Measurements from ENCODE around the gene PROSER3.

Gene PROSER3

DNA sequence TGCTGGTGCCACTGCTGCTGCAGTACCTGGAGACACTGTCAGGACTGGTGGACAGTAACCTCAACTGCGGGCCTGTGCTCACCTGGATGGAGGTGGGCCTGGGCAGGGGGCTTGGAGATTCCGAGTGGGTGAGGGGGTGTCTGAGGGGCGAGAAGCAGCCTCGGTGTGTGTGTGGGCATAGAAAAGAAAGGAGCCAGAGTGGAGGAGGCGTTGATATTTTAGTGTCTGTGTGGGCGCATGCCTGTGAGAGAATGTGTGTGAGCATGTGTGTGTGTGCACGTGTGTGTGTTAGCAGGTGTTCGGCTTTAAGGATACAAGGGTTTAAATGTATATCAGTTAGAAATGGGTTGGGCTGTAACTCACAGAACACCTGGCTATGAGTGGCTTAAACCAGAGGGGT lies 21.1 kb downstream of the PROSER3 start:
- DNase-seq, result no peak

GRCh38 chr19:35780058-35780457 lies 22.1 kb downstream of the PROSER3 start:
- no peak for DNase-seq

- no peak for DNase-seq
These were observed 22.7 kb downstream of the PROSER3 start for GRCh38 chr19:35780717-35781116.

DNA sequence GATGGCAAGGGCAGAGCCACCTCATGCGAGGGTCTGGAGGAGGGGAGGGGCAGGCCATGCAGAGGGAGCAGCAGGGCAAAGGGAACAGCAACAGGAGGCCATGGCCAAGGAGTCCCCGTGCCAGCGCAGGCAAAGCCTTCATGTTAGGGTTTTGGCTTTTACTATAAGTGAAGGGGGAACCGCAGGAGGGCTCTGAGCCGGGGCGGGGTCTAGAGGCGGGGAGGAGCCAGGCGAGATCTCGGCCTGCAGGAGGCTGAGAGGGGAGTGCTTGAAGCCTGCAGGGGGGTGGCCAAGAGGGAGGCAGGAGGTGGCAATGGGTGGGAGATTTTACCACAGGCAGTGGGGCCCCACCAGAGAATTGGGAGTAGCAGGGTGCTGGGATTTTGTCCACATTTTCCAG lies 23.7 kb downstream of the PROSER3 start:
- DNase-seq, result no peak

GRCh38 chr19:35782589-35782988 lies 24.6 kb downstream of the PROSER3 start:
- no peak for DNase-seq

DNA sequence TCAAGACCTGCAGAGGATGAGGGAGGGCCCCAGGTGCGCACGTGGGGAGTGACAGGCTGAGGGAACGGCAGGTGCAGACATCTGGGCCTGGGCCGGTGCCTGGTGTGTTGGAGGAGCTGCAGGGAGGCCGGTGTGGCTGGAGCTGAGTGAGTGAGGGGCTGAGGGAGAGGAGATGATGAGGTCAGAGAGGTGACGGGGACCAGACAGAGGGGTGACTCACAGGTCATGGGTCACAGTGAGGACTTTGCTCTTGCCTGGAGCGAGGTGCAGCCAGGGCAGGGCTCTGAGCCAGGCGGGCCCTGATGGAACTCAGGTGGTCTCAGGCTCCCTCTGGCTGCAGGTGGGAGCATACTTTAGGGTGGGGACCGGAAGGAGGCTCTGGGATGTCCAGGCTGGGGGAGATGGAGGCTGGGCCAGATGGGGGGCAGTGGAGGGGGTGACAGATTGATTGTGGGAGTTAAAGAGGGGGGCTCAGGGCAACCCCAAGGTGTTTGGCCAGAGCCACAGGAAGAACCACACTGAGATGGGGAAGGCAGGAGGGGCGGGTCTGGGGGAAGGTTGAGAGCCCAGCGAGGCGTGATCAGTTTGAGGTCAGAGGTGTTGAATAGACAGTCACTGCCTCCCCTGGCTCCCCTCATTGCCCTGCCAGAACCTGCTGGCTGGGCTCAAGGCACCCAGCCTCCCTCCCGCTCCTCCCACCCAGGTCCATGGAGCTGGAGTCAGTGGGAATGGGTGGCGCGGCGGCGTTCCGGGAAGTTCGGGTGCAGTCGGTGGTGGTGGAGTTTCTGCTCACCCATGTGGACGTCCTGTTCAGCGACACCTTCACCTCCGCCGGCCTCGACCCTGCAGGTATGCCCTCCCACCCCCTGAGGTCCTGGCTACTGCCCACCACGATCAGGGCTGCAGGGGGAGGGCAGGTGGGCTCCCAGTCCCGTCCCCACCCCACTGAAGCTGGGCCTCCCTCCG lies 25.8 kb downstream of the PROSER3 start:
- DNase-seq, result no peak

DNA sequence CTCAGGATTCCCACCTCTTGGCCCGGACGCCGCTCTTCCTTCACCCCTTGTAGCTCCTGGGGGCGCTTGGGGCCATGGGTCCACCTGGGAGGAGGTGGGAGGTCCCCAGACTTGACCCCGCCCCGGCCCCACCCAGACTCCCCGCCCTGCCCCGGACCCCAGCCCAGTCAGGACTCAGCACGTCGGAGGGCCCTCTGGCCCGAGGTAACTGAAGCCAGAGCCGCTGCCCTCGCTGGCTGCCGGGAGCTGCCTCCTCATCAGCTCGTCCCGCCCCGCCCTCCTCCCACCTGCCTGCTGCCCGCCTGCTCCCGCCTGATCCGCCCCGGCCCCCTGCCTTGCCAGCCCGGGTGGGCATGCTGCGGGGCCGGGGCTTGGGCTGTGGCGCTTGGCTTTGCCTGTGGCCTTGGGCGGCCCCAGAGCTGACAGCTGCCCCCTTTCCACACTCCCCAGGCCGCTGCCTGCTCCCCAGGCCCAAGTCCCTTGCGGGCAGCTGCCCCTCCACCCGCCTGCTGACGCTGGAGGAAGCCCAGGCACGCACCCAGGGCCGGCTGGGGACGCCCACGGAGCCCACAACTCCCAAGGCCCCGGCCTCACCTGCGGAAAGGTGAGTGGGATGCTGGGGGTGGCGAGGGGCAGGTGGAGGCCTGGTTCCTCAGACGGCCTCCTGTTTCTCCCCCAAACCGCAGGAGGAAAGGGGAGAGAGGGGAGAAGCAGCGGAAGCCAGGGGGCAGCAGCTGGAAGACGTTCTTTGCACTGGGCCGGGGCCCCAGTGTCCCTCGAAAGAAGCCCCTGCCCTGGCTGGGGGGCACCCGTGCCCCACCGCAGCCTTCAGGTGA lies 26.7 kb downstream of the PROSER3 start:
- DNase-seq, result no peak

DNA sequence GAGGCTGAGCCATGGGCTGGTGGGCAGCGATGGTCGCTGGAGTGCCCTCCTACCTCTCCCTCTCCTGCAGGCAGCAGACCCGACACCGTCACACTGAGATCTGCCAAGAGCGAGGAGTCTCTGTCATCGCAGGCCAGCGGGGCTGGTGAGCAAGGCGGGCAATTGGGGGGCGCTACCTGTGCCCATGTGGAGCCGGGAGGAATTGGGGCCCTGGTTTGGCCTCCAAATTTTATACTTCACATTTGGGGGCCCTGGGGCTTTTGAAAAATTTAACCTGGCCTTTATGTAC lies 27.3 kb downstream of the PROSER3 start:
- DNase-seq, result no peak

DNA sequence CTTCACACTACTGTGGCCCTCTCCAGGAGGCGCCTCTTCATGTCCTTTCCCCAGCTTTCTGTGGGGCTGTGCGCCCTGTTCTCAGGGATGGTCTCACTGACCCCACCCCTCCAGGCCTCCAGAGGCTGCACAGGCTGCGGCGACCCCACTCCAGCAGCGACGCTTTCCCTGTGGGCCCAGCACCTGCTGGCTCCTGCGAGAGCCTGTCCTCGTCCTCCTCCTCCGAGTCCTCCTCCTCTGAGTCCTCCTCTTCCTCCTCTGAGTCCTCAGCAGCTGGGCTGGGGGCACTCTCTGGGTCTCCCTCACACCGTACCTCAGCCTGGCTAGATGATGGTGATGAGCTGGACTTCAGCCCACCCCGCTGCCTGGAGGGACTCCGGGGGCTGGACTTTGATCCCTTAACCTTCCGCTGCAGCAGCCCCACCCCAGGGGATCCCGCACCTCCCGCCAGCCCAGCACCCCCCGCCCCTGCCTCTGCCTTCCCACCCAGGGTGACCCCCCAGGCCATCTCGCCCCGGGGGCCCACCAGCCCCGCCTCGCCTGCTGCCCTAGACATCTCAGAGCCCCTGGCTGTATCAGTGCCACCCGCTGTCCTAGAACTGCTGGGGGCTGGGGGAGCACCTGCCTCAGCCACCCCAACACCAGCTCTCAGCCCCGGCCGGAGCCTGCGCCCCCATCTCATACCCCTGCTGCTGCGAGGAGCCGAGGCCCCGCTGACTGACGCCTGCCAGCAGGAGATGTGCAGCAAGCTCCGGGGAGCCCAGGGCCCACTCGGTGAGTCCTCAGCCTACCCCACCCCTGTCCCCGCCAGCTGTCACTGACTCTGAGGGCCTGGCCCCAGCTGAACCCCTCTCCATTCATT lies 28.6 kb downstream of the PROSER3 start:
- no peak for DNase-seq

- no peak for DNase-seq
These were observed 29.3 kb downstream of the PROSER3 start for GRCh38 chr19:35787227-35787799.

GRCh38 chr19:35788205-35788960 lies 30.4 kb downstream of the PROSER3 start:
- no peak for DNase-seq

- DNase-seq, result no peak
These were observed 31.4 kb downstream of the PROSER3 start for GRCh38 chr19:35789195-35789977.

GRCh38 chr19:35789978-35790944 lies 32.3 kb downstream of the PROSER3 start:
- no peak for DNase-seq

DNA sequence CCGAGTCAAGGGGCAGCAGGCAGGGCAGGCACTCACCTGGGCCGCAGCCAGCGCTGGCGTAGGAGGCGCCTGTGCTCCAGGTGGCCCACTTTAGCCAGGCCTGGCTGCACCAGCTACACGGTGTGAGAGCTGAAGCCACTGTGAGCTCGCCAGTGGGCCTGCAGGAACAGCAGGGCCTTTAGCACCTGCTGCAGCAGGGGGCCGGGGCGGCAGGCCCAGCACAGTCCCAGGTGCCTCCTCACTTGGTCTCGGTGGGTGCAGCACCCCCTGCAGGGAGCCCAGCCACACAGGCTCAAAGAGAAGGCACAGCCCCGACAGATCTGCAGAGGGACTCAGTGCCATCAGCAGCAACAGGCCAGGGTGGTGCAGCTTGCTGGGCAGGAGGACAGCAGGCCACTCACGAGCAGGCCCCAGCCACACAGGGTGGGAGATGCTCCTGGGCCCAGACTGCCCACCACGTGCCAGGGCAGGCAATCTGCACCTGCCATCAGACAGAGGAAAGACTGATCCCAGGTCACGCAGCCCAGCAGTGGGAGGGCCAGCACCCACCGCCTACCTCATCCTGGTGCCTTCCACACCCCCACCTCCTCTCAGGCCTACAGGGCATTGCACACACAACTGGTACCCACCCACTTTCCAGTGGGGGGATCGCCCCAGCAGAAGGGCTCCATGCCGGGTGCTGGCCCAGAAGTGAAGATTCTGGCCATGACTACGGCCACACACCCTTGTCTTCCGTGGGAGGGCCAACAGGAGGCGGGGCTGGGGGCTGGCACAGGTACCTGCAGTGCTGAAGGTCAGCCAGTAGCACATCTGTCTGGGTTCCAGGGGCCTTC lies 33.2 kb downstream of the PROSER3 start:
- DNase-seq, result no peak

GRCh38 chr19:35791814-35792279 lies 33.9 kb downstream of the PROSER3 start:
- DNase-seq, result no peak

DNA sequence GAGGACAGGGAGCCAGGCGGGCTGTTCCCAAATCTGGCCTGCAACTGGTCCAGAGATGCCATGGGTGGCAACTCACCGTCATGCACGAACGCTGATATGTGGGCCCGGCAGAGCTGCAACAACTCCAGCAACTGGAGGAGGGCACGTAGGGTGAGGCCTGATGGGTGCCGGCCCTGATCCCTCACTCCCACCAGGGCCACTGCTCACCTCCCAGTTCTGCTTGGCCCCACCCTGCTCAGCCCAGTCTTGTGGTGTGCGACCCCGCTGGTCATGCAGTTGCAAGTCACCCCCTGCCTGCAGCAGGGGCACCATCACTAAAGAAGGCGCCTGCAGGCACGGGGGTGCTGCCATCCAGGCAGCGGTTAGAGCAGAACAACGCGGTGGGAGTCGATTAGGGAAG lies 34.3 kb downstream of the PROSER3 start:
- no peak for DNase-seq

- DNase-seq, result no peak
These were observed 34.9 kb downstream of the PROSER3 start for GRCh38 chr19:35792888-35793287.

DNA sequence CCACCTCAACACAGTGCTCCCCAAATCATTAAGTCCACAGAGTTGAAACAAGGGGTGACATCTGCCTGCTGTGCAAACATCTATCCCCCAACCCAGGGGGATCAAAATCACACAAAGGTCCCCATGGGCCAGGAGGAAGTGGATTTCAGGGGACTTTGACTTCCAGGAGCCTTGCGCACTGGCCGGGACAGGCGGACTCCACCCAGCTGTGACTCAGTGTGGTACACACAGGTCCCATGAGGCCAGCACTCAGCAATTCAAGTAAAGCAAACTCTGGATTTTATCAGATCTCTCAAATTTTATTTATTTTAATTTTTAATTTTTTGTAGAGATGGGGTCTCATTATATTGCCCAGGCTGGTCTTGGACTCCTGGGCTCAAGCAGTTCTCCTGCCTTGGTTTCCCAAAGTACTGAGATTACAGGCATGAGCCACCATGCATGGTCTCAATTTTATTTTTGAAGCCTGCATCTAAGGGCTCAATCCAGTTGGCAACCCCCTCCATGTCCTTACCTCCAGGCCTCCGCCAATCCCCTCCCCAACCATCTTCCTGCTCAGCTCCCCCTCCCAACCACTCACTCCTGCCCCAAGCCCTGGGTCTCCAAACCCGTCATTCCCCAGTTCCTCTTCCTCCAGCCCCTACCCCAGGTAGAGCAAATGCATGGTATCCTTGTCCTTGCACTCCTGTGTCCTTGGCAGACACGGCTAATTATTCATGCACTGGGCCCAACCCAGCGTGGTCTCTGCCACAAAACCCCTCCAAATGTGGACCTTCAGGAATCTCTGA lies 35.6 kb downstream of the PROSER3 start:
- DNase-seq, result no peak

All from HCEC 1CT (cell line).